HCT116 (cell line): ENCODE measurements around the gene ANXA2R. TPM values are rescaled to one million over a fixed set of nuclear protein-coding genes. Genes with fewer than 3 reads are reported as not detected.

Experiments
- ATAC-seq: fragments of 200-7000 bp; cut with Tn5 transposase; 2 replicates; pipeline ENCODE4 v1.9.1; 2020; ENCODE audit warnings: mild to moderate bottlenecking, moderate library complexity
- BruUV-seq: library from RNA; stranded (reverse); fragments of 400-500 nt; replicated peaks from 2 replicates; lab custom pipeline; 2021; lab: Mats Ljungman, UMichigan
- CTCF ChIA-PET: fragments of 300-600 bp; sonication (Branson Sonifier 250); formaldehyde crosslinking; loops from one replicate; lab custom pipeline; 2021; ENCODE audit warnings: antibody characterized with exemption; lab: Charles Lee
- POLR2A ChIA-PET: fragments of 300-600, 350-600 bp; sonication (Branson Sonifier 250); formaldehyde crosslinking; loops from one replicate; lab custom pipeline; 2021; ENCODE audit warnings: antibody characterized with exemption; lab: Charles Lee
- RAD21 ChIA-PET, 2 experiments: fragments of 300-600 bp; sonication (Branson Sonifier 250); formaldehyde crosslinking; loops; one replicate each; lab custom pipeline; 2023; ENCODE audit warnings: low total read pairs in 2 of 2; ENCODE audit not compliant: uncharacterized antibody in 2 of 2, unreplicated experiment in 2 of 2, low non-redundant PET in 1 of 2; lab: Charles Lee
- DNase-seq: peaks from one replicate; pipeline ENCODE4 v3.0.0-alpha.2; 2010; ENCODE audit warnings: low read depth, low spot score
- H2AFZ ChIP-seq: fragments of 200-600 bp; shearing (Covaris generic), sonication (generic); 2 replicates; pipeline ENCODE4 v1.6.1; 2017; ENCODE audit warnings: low read depth, mixed run types, mixed read lengths, antibody characterized with exemption, low read length; ENCODE audit not compliant: poor library complexity, severe bottlenecking
- H3K27ac ChIP-seq: 2 replicates; pipeline ENCODE4 v1.5.1; 2012; ENCODE audit warnings: low read depth, low read length
- H3K27me3 ChIP-seq: fragments of 200-600 bp; sonication (generic); 2 replicates; pipeline ENCODE4 v1.6.1; 2016; ENCODE audit warnings: mixed run types, low read length, mixed read lengths; ENCODE audit not compliant: insufficient read depth
- H3K36me3 ChIP-seq, 2 experiments: fragments of 200-500 bp in 1 of 2; fragments of 200-600 bp in 1 of 2; sonication (Bioruptor generic) in 1 of 2; sonication (generic) in 1 of 2; 2 replicates each; pipeline versions ENCODE4 v1.5.1 to v1.6.1; 2014 to 2016; ENCODE audit warnings: low read length in 2 of 2, inconsistent platforms in 1 of 2, mixed read lengths in 1 of 2, mixed run types in 1 of 2; ENCODE audit not compliant: insufficient read depth in 2 of 2, control insufficient read depth in 1 of 2
- H3K4me1 ChIP-seq, 2 experiments: fragments of 200-600 bp in 1 of 2; sonication (generic) in 1 of 2; 2 replicates each; pipeline versions ENCODE4 v1.5.1 to v1.6.1; 2012 to 2017; ENCODE audit warnings: low read length in 2 of 2, inconsistent platforms in 1 of 2, mild to moderate bottlenecking in 1 of 2, mixed read lengths in 1 of 2, mixed run types in 1 of 2, moderate library complexity in 1 of 2; ENCODE audit not compliant: insufficient read depth in 2 of 2, control insufficient read depth in 1 of 2
- H3K4me2 ChIP-seq: fragments of 200-600 bp; sonication (generic); 2 replicates; pipeline ENCODE4 v1.6.1; 2017; ENCODE audit warnings: mixed run types, low read length, mixed read lengths
- H3K4me3 ChIP-seq, 2 experiments: fragments of 200-600 bp in 1 of 2; sonication (generic) in 1 of 2; replicated peaks in 1 of 2; 2 replicates each; pipeline ENCODE4 v1.5.1; 2011 to 2016; ENCODE audit warnings: low read length in 2 of 2, control low read depth in 1 of 2, low read depth in 1 of 2, mild to moderate bottlenecking in 1 of 2, mixed read lengths in 1 of 2, mixed run types in 1 of 2
- H3K79me2 ChIP-seq: fragments of 200-600 bp; sonication (generic); 2 replicates; pipeline ENCODE4 v1.6.1; 2017; ENCODE audit warnings: mild to moderate bottlenecking, mixed run types, low read length, moderate library complexity, mixed read lengths; ENCODE audit not compliant: insufficient read depth
- H3K9ac ChIP-seq: fragments of 200-600 bp; sonication (generic); 2 replicates; pipeline ENCODE4 v1.6.1; 2016; ENCODE audit warnings: low read length, mixed read lengths
- H3K9me2 ChIP-seq: fragments of 200-600 bp; sonication (generic), shearing (Covaris generic); 2 replicates; pipeline ENCODE4 v1.6.1; 2017; ENCODE audit warnings: mixed run types, mild to moderate bottlenecking, moderate library complexity; ENCODE audit not compliant: insufficient read depth
- H3K9me3 ChIP-seq, 2 experiments: fragments of 200-500 bp in 1 of 2; fragments of 200-600 bp in 1 of 2; sonication (Bioruptor generic) in 1 of 2; sonication (generic) in 1 of 2; 2 replicates each; pipeline ENCODE4 v1.6.1; 2014 to 2017; ENCODE audit warnings: low read length in 2 of 2, mixed read lengths in 2 of 2, inconsistent platforms in 1 of 2, low read depth in 1 of 2, mild to moderate bottlenecking in 1 of 2, mixed run types in 1 of 2, moderate library complexity in 1 of 2; ENCODE audit not compliant: control insufficient read depth in 1 of 2, insufficient read depth in 1 of 2
- H4K20me1 ChIP-seq: fragments of 200-600 bp; sonication (generic), shearing (Covaris generic); 2 replicates; pipeline ENCODE4 v1.6.1; 2017; ENCODE audit warnings: mixed run types, mild to moderate bottlenecking, moderate library complexity; ENCODE audit not compliant: insufficient read depth
- ATF3 ChIP-seq: IDR thresholded peaks from 2 replicates; pipeline ENCODE4 v1.6.1; 2012
- CEBPB ChIP-seq: IDR thresholded peaks from 2 replicates; pipeline ENCODE4 v1.6.1; 2012; ENCODE audit warnings: low read depth
- EGR1 ChIP-seq: IDR thresholded peaks from 2 replicates; pipeline ENCODE4 v1.6.1; 2012; ENCODE audit warnings: low read depth
- ELF1 ChIP-seq: IDR thresholded peaks from 2 replicates; pipeline ENCODE4 v1.6.1; 2012; ENCODE audit warnings: low read depth, borderline replicate concordance
- EZH2 ChIP-seq: fragments of 200-600 bp; sonication (generic); IDR thresholded peaks from 2 replicates; pipeline ENCODE4 v1.6.1; 2017; ENCODE audit warnings: antibody characterized with exemption, mixed run types
- FOSL1 ChIP-seq: IDR thresholded peaks from 2 replicates; pipeline ENCODE4 v1.6.1; 2012; ENCODE audit warnings: low read depth
- MAX ChIP-seq: IDR thresholded peaks from 2 replicates; pipeline ENCODE4 v1.6.1; 2012
- POLR2A ChIP-seq: IDR thresholded peaks from 2 replicates; pipeline ENCODE4 v1.7.0; 2011; ENCODE audit warnings: borderline replicate concordance; ENCODE audit not compliant: insufficient read depth, insufficient read length; ENCODE audit errors: extremely low read depth
- POLR2AphosphoS5 ChIP-seq: IDR thresholded peaks from 2 replicates; pipeline ENCODE4 v1.6.1; 2011; ENCODE audit warnings: mild to moderate bottlenecking, low read depth, low read length, moderate library complexity
- RAD21 ChIP-seq: IDR thresholded peaks from 2 replicates; pipeline ENCODE4 v1.6.1; 2012; ENCODE audit warnings: low read depth, mild to moderate bottlenecking
- SIN3A ChIP-seq: IDR thresholded peaks from 2 replicates; pipeline ENCODE4 v1.6.1; 2012; ENCODE audit warnings: low read depth
- TCF7L2 ChIP-seq: IDR thresholded peaks from 2 replicates; pipeline ENCODE4 v1.7.0; 2011; ENCODE audit warnings: borderline replicate concordance, inconsistent platforms; ENCODE audit not compliant: insufficient read depth, insufficient read length; ENCODE audit errors: extremely low read depth
- YY1 ChIP-seq: IDR thresholded peaks from 2 replicates; pipeline ENCODE4 v1.6.1; 2011; ENCODE audit warnings: low read length, low read depth, moderate library complexity, mild to moderate bottlenecking; ENCODE audit not compliant: insufficient replicate concordance; ENCODE audit errors: extremely low read depth
- ZBTB33 ChIP-seq: IDR thresholded peaks from 2 replicates; pipeline ENCODE4 v1.6.1; 2011; ENCODE audit warnings: mild to moderate bottlenecking, low read length, moderate library complexity; ENCODE audit not compliant: insufficient replicate concordance; ENCODE audit errors: extremely low read depth
- ZNF274 ChIP-seq: fragments of 200-500 bp; sonication (Bioruptor generic); IDR thresholded peaks from 2 replicates; pipeline ENCODE4 v1.6.1; 2014; ENCODE audit warnings: mild to moderate bottlenecking, low read depth, low read length, inconsistent platforms
- intact Hi-C: fragments of 100-400 bp; cut with micrococcal nuclease; formaldehyde crosslinking; loops from 2 replicates; pipeline ENCODE4 v1.10.0; 2022
- total RNA-seq: library from RNA; stranded (reverse); gene quantifications from one replicate; pipeline ENCODE4 v1.2.1, GENCODE V29; 2021; ENCODE audit not compliant: unreplicated experiment
- TF ChIP-seq, protein P1 (sequence below): IDR thresholded peaks from 2 replicates; pipeline ENCODE4 v1.6.1; 2012; ENCODE audit warnings: low read depth

Gene ANXA2R
- total RNA-seq, 1 experiment from 2014 or later = 0.37 TPM

GRCh38 chr5:42995360-42995751, 44.8 kb downstream of the ANXA2R start:
- Histone ChIP-seq H3K79me2 (no peaks in the 10 kb centered on the region), H3K4me2 (peak overlapping the region; percentile 96), H3K9me3 (no peaks in the 10 kb centered on the region), H2AFZ (peak overlapping the region; percentile 27), H3K4me1 (peaks cover 9 to 35% of the 10 kb centered on the region in 2 experiments; a peak in 3 of 4 replicates), H3K27ac (no peak overlapping the region), H3K27me3 (no peaks in the 10 kb centered on the region), H3K9me2 (no peaks in the 10 kb centered on the region), H4K20me1 (no peaks in the 10 kb centered on the region), H3K4me3 (peak overlapping the region in 1 of 2 experiments; percentile 77; a peak in 2 of 4 replicates)
- ChIA-PET RAD21 (no interaction called here), CTCF (no interaction called here), POLR2A (no interaction called here)
- DNase-seq (no peak), ATAC-seq (no peak)
- no TSS peak for BruUV-seq
- intact Hi-C loops = loop anchor here (1.0 to 2.0 kb wide), 3 partner anchors 13 to 69 kb away; partner anchors contain the start of gene ANXA2R
- no peak for TF ChIP-seq ELF1
- no peak for TF ChIP-seq ATF3
- TF ChIP-seq FOSL1 = no peak
- TF ChIP-seq, protein P1, sequence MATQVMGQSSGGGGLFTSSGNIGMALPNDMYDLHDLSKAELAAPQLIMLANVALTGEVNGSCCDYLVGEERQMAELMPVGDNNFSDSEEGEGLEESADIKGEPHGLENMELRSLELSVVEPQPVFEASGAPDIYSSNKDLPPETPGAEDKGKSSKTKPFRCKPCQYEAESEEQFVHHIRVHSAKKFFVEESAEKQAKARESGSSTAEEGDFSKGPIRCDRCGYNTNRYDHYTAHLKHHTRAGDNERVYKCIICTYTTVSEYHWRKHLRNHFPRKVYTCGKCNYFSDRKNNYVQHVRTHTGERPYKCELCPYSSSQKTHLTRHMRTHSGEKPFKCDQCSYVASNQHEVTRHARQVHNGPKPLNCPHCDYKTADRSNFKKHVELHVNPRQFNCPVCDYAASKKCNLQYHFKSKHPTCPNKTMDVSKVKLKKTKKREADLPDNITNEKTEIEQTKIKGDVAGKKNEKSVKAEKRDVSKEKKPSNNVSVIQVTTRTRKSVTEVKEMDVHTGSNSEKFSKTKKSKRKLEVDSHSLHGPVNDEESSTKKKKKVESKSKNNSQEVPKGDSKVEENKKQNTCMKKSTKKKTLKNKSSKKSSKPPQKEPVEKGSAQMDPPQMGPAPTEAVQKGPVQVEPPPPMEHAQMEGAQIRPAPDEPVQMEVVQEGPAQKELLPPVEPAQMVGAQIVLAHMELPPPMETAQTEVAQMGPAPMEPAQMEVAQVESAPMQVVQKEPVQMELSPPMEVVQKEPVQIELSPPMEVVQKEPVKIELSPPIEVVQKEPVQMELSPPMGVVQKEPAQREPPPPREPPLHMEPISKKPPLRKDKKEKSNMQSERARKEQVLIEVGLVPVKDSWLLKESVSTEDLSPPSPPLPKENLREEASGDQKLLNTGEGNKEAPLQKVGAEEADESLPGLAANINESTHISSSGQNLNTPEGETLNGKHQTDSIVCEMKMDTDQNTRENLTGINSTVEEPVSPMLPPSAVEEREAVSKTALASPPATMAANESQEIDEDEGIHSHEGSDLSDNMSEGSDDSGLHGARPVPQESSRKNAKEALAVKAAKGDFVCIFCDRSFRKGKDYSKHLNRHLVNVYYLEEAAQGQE = no peak
- no peak for TF ChIP-seq ZNF274
- TF ChIP-seq EGR1 = no peak
- TF ChIP-seq TCF7L2 = no peak
- TF ChIP-seq ZBTB33 = no peak
- no peak for TF ChIP-seq MAX
- TF ChIP-seq POLR2AphosphoS5 = no peak
- no peak for TF ChIP-seq CEBPB
- TF ChIP-seq EZH2 = no peak
- no peak for TF ChIP-seq YY1
- no peak for TF ChIP-seq SIN3A
- TF ChIP-seq RAD21 = no peak
- no peak for TF ChIP-seq POLR2A
- TF ChIP-seq, all 23 proteins: peak for 0
- Histone ChIP-seq H3K9ac (no peak overlapping the region), H3K36me3 (no peaks in the 10 kb centered on the region)
